ENCODE results near the gene LRRC72.

LRRC72 gene

GRCh38 chr7:16603633-16604032, 77.0 kb downstream of the LRRC72 start:
- Histone ChIP-seq H3K9ac (no peak overlapping the region), H4K20me1 (ENCODE audit: insufficient read depth) (no peaks in the 10 kb centered on the region), H3K4me3 (IDR thresholded peaks at IDR 0.05; ENCODE audit: insufficient read depth, low read depth, low read length) (no peak overlapping the region), H3K36me3 (ENCODE audit: insufficient read depth) (no peaks in the 10 kb centered on the region; the same call in 1 of the 2 replicates), H3K27ac (no peak overlapping the region), H3K4me1 (ENCODE audit: low read depth, poor library complexity, severe bottlenecking) (no peaks in the 10 kb centered on the region), H3K79me2 (ENCODE audit: insufficient read depth, low read depth) (no peaks in the 10 kb centered on the region), H3K4me2 (no peak overlapping the region), H2AFZ (ENCODE audit: low read depth) (no peak overlapping the region), H3K27me3 (ENCODE audit: insufficient read depth, low read depth) (no peaks in the 10 kb centered on the region)
- no peak for TF ChIP-seq CTCF (conservative IDR thresholded peaks at IDR 0.05; ENCODE audit: low read depth, low read length)

GRCh38 chr7:16604054-16604453, 77.4 kb downstream of the LRRC72 start:
- no peak for TF ChIP-seq CTCF (conservative IDR thresholded peaks at IDR 0.05; ENCODE audit: low read depth, low read length)
- H4K20me1 ChIP-seq (ENCODE audit: insufficient read depth) = no peaks in the 10 kb centered on the region
- H3K4me3 ChIP-seq (IDR thresholded peaks at IDR 0.05; ENCODE audit: insufficient read depth, low read depth, low read length) = no peak overlapping the region
- no peak overlapping the region for H3K27ac ChIP-seq
- no peak overlapping the region for H3K9ac ChIP-seq
- no peaks in the 10 kb centered on the region for H3K27me3 ChIP-seq (ENCODE audit: insufficient read depth, low read depth)
- no peak overlapping the region for H3K4me2 ChIP-seq
- H3K4me1 ChIP-seq (ENCODE audit: low read depth, poor library complexity, severe bottlenecking) = no peaks in the 10 kb centered on the region
- no peaks in the 10 kb centered on the region for H3K79me2 ChIP-seq (ENCODE audit: insufficient read depth, low read depth)
- no peak overlapping the region for H2AFZ ChIP-seq (ENCODE audit: low read depth)
- no peaks in the 10 kb centered on the region; the same call in 1 of the 2 replicates for H3K36me3 ChIP-seq (ENCODE audit: insufficient read depth)

- H2AFZ ChIP-seq (ENCODE audit: low read depth) = no peak overlapping the region
- TF ChIP-seq CTCF (conservative IDR thresholded peaks at IDR 0.05; ENCODE audit: low read depth, low read length) = no peak
- H3K36me3 ChIP-seq (ENCODE audit: insufficient read depth) = no peaks in the 10 kb centered on the region; the same call in 1 of the 2 replicates
These were observed 80.1 kb downstream of the LRRC72 start for GRCh38 chr7:16606704-16607103.

GRCh38 chr7:16609842-16610450, 83.3 kb downstream of the LRRC72 start:
- Histone ChIP-seq H2AFZ (ENCODE audit: low read depth) (no peak overlapping the region), H3K27me3 (ENCODE audit: insufficient read depth, low read depth) (no peaks in the 10 kb centered on the region), H3K27ac (no peak overlapping the region), H3K79me2 (ENCODE audit: insufficient read depth, low read depth) (no peaks in the 10 kb centered on the region), H3K36me3 (ENCODE audit: insufficient read depth) (no peaks in the 10 kb centered on the region; the same call in 1 of the 2 replicates), H3K4me1 (ENCODE audit: low read depth, poor library complexity, severe bottlenecking) (no peaks in the 10 kb centered on the region), H4K20me1 (ENCODE audit: insufficient read depth) (no peaks in the 10 kb centered on the region), H3K4me3 (IDR thresholded peaks at IDR 0.05; ENCODE audit: insufficient read depth, low read depth, low read length) (no peak overlapping the region), H3K9ac (no peak overlapping the region), H3K4me2 (no peak overlapping the region)
- no peak for TF ChIP-seq CTCF (conservative IDR thresholded peaks at IDR 0.05; ENCODE audit: low read depth, low read length)

More at GRCh38 chr7:16606704-16607103, 80.1 kb downstream of the LRRC72 start:
- Histone ChIP-seq H3K9ac (no peak overlapping the region), H3K27ac (no peak overlapping the region), H3K4me2 (no peak overlapping the region), H3K4me3 (IDR thresholded peaks at IDR 0.05; ENCODE audit: insufficient read depth, low read depth, low read length) (no peak overlapping the region), H3K79me2 (ENCODE audit: insufficient read depth, low read depth) (no peaks in the 10 kb centered on the region), H3K27me3 (ENCODE audit: insufficient read depth, low read depth) (no peaks in the 10 kb centered on the region), H4K20me1 (ENCODE audit: insufficient read depth) (no peaks in the 10 kb centered on the region), H3K4me1 (ENCODE audit: low read depth, poor library complexity, severe bottlenecking) (no peaks in the 10 kb centered on the region)
